Measurements from ENCODE around the gene TIAM2. TPM values are rescaled to one million over a fixed set of nuclear protein-coding genes. Genes with fewer than 3 reads are reported as not detected.
A peak's percentile ranks its signal among the peaks of the same experiment; 100 is the strongest.

TIAM2 gene
- total and polyA plus RNA-seq, 9 of the 15 experiments (the other 6 are each of a cell fraction or from before 2014, with no cell fraction given) = 0.73 to 6.5 (median 4.3) TPM

DNA sequence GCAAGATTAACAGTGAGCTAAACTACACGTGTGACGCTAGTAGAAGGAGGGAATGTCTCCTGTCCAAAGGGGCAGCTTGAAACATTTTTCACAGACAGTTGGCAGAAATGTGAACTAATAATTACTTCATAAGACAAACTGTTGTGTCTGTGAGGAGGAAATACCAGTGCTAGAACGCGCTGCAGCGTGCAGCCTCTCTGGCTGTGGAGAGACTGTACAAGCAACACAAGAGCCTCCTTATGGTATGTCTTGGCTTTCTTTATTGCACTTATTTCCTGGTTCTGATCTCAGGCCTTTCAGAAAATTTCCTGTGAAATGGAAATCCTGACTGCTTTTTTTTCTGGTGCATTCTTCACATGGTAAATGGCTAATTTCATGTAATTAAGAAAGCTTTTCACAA lies 25.3 kb upstream of the TIAM2 start:
- Histone ChIP-seq H3K9me1 (ENCODE audit: control insufficient read depth, insufficient read depth, low read length) (no peaks in the 10 kb centered on the region), H3K27me3 (ENCODE audit: control insufficient read depth in 2 of 2, insufficient read depth in 2 of 2, low read length in 2 of 2) (peaks cover 4 to 12% of the 10 kb centered on the region in 2 experiments; a peak in 4 of 5 replicates), H3K36me3 (ENCODE audit: control insufficient read depth, insufficient read depth, low read length) (no peaks in the 10 kb centered on the region), H3K4me1 (replicated peaks in 1 of 2; ENCODE audit: control insufficient read depth in 2 of 2, insufficient read depth in 2 of 2, low read length in 2 of 2) (no peaks in the 10 kb centered on the region), H3K4me3 (no peak overlapping the region), H3K9ac (ENCODE audit: insufficient read depth in 1 of 2, low read depth in 2 of 2, low read length in 2 of 2) (no peak overlapping the region), H2AFZ (ENCODE audit: low read depth, low read length) (no peak overlapping the region), H3K9me3 (replicated peaks; ENCODE audit: control insufficient read depth, insufficient read depth, low read depth, low read length) (no peaks in the 10 kb centered on the region), H4K20me1 (replicated peaks; ENCODE audit: control insufficient read depth, insufficient read depth, low read length) (no peaks in the 10 kb centered on the region), H3K27ac (ENCODE audit: extremely low read depth, low read depth, low read length) (no peak overlapping the region), H3K79me2 (ENCODE audit: control insufficient read depth, insufficient read depth, low read length) (no peaks in the 10 kb centered on the region), H3K4me2 (ENCODE audit: insufficient read depth, low read length) (no peak overlapping the region)
- intact Hi-C loops (cut with micrococcal nuclease) (no loop called here), in situ Hi-C loops (cut with MboI) (no loop called here)
- CTCF ChIA-PET (ENCODE audit: low intra/inter-chr PET ratio) = no interaction called here
- POLR2A ChIA-PET = interaction anchor here (0.6 kb wide), 1 partner anchor 315 kb away, joined by 3 read pairs; no protein-coding TSS in a partner anchor
- 18% methylated on average over 5 of the region's 5 CpGs for WGBS (ENCODE audit: insufficient coverage, low coverage, missing lambda C conversion rate)
- ATAC-seq = peak; percentile 35; the same call in 1 of the 3 replicates
- no peak for DNase-seq (ENCODE audit: extremely low read depth in 1 of 4, low spot score in 3 of 4)
- BruUV-seq (replicated peaks) = no TSS peak
- TF ChIP-seq, protein P1, sequence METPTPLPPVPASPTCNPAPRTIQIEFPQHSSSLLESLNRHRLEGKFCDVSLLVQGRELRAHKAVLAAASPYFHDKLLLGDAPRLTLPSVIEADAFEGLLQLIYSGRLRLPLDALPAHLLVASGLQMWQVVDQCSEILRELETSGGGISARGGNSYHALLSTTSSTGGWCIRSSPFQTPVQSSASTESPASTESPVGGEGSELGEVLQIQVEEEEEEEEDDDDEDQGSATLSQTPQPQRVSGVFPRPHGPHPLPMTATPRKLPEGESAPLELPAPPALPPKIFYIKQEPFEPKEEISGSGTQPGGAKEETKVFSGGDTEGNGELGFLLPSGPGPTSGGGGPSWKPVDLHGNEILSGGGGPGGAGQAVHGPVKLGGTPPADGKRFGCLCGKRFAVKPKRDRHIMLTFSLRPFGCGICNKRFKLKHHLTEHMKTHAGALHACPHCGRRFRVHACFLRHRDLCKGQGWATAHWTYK (CRISPR knock-in tag; IDR thresholded peaks at IDR 0.05) = no peak
- TF ChIP-seq PHF20 (IDR thresholded peaks at IDR 0.05; ENCODE audit: partially characterized antibody) = no peak
- no peak for TF ChIP-seq CREB5 (CRISPR knock-in tag; IDR thresholded peaks at IDR 0.05)
- TF ChIP-seq TAF15 (IDR thresholded peaks at IDR 0.05; ENCODE audit: low read depth, low read length) = no peak
- TF ChIP-seq SOX6 (IDR thresholded peaks at IDR 0.05) = no peak
- TF ChIP-seq ARID1B (IDR thresholded peaks at IDR 0.05) = no peak
- no peak for TF ChIP-seq C11orf30 (IDR thresholded peaks at IDR 0.05; ENCODE audit: low read depth)
- TF ChIP-seq EHMT2 (IDR thresholded peaks at IDR 0.05) = no peak
- TF ChIP-seq, protein P2, sequence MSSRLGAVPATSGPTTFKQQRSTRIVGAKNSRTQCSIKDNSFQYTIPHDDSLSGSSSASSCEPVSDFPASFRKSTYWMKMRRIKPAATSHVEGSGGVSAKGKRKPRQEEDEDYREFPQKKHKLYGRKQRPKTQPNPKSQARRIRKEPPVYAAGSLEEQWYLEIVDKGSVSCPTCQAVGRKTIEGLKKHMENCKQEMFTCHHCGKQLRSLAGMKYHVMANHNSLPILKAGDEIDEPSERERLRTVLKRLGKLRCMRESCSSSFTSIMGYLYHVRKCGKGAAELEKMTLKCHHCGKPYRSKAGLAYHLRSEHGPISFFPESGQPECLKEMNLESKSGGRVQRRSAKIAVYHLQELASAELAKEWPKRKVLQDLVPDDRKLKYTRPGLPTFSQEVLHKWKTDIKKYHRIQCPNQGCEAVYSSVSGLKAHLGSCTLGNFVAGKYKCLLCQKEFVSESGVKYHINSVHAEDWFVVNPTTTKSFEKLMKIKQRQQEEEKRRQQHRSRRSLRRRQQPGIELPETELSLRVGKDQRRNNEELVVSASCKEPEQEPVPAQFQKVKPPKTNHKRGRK (tag; IDR thresholded peaks at IDR 0.05) = no peak
- peak; percentile 44 for FAIRE-seq

Data from K562 (cell line).